H1 (cell line): ENCODE data around the gene BBX.

ENCODE experiments used
- EZH2 ChIP-seq: fragments of 200-600 bp; sonication (generic); IDR thresholded peaks from 2 replicates; pipeline ENCODE4 v1.7.1; 2012; ENCODE audit warnings: low read depth, mild to moderate bottlenecking, moderate library complexity, low read length, inconsistent platforms; ENCODE audit not compliant: severe bottlenecking
- POLR2A ChIP-seq, 2 experiments: IDR thresholded peaks; 1 replicate in 1 of 2; 2 replicates in 1 of 2; pipeline ENCODE4 v1.6.1; 2011; ENCODE audit warnings: low read depth in 2 of 2, low read length in 2 of 2, mild to moderate bottlenecking in 2 of 2; ENCODE audit errors: control extremely low read depth in 1 of 2
- POLR2AphosphoS5 ChIP-seq: IDR thresholded peaks from 2 replicates; pipeline ENCODE4 v1.6.1; 2011; ENCODE audit warnings: low read depth, low read length
- SAP30 ChIP-seq: fragments of 300-600 bp; sonication (generic); IDR thresholded peaks from 2 replicates; pipeline ENCODE4 v1.7.1; 2012; ENCODE audit warnings: low read length, moderate library complexity, mild to moderate bottlenecking, inconsistent platforms; ENCODE audit not compliant: insufficient read depth, insufficient replicate concordance
- TAF1 ChIP-seq: IDR thresholded peaks from 2 replicates; pipeline ENCODE4 v1.6.1; 2011; ENCODE audit warnings: mild to moderate bottlenecking, low read depth, low read length
- TAF7 ChIP-seq: optimal IDR thresholded peaks from 2 replicates; pipeline ENCODE3; 2011; ENCODE audit warnings: low read depth, mild to moderate bottlenecking, inconsistent platforms, low read length, moderate library complexity, borderline replicate concordance
- YY1 ChIP-seq: IDR thresholded peaks from 2 replicates; pipeline ENCODE4 v1.6.1; 2011; ENCODE audit warnings: low read depth, mild to moderate bottlenecking, low read length
- ZNF274 ChIP-seq: IDR thresholded peaks from 2 replicates; pipeline ENCODE4 v1.7.0; 2012; ENCODE audit warnings: low read length, borderline replicate concordance; ENCODE audit errors: extremely low read depth
- TF ChIP-seq, protein P1 (sequence below), 3 experiments: IDR thresholded peaks; 1 replicate in 2 of 3; 2 replicates in 1 of 3; pipeline versions ENCODE4 v1.5.1 to v1.6.1; 2011; ENCODE audit warnings: low read length in 3 of 3, mild to moderate bottlenecking in 3 of 3, inconsistent platforms in 2 of 3, low read depth in 1 of 3, moderate library complexity in 1 of 3; ENCODE audit not compliant: insufficient read depth in 1 of 3; ENCODE audit errors: control extremely low read depth in 1 of 3

GRCh38 chr3:107795514-107796094, 272.8 kb downstream of the BBX start:
- TF ChIP-seq TAF7, result no peak
- TF ChIP-seq, protein P1, sequence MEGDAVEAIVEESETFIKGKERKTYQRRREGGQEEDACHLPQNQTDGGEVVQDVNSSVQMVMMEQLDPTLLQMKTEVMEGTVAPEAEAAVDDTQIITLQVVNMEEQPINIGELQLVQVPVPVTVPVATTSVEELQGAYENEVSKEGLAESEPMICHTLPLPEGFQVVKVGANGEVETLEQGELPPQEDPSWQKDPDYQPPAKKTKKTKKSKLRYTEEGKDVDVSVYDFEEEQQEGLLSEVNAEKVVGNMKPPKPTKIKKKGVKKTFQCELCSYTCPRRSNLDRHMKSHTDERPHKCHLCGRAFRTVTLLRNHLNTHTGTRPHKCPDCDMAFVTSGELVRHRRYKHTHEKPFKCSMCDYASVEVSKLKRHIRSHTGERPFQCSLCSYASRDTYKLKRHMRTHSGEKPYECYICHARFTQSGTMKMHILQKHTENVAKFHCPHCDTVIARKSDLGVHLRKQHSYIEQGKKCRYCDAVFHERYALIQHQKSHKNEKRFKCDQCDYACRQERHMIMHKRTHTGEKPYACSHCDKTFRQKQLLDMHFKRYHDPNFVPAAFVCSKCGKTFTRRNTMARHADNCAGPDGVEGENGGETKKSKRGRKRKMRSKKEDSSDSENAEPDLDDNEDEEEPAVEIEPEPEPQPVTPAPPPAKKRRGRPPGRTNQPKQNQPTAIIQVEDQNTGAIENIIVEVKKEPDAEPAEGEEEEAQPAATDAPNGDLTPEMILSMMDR (IDR thresholded peaks at IDR 0.05; ENCODE audit: control extremely low read depth in 1 of 3, insufficient read depth in 1 of 3, low read depth in 1 of 3, low read length in 3 of 3), result no peak
- TF ChIP-seq POLR2AphosphoS5, result no peak
- TF ChIP-seq YY1, result no peak
- no peak for TF ChIP-seq EZH2
- no peak for TF ChIP-seq TAF1
- no peak for TF ChIP-seq POLR2A (IDR thresholded peaks at IDR 0.05; ENCODE audit: control extremely low read depth in 1 of 2, low read depth in 2 of 2, low read length in 2 of 2)
- no peak for TF ChIP-seq SAP30
- no peak for TF ChIP-seq ZNF274
